Duodenal mucosa (tissue), 2 donors: ENCODE results near the gene CDK17.

Experiments
- H3K27ac ChIP-seq: one replicate; pipeline ENCODE4 v1.7.0; 2013; ENCODE audit warnings: low read depth, low read length
- H3K27me3 ChIP-seq, 2 donors: one replicate each; pipeline ENCODE4 v1.7.0; 2013; ENCODE audit warnings: low read length in 2 of 2, control low read depth in 1 of 2; ENCODE audit not compliant: insufficient read depth in 2 of 2, control insufficient read depth in 1 of 2
- H3K36me3 ChIP-seq, 2 donors: one replicate each; pipeline ENCODE4 v1.7.0; 2013; ENCODE audit warnings: low read length in 2 of 2, control low read depth in 1 of 2; ENCODE audit not compliant: insufficient read depth in 2 of 2, control insufficient read depth in 1 of 2
- H3K4me1 ChIP-seq, 2 donors: one replicate each; pipeline ENCODE4 v1.7.0; 2013; ENCODE audit warnings: low read length in 2 of 2, control low read depth in 1 of 2; ENCODE audit not compliant: insufficient read depth in 2 of 2, control insufficient read depth in 1 of 2
- H3K4me3 ChIP-seq, 2 donors: one replicate each; pipeline ENCODE4 v1.7.0; 2013; ENCODE audit warnings: low read length in 2 of 2, low read depth in 1 of 2
- H3K9ac ChIP-seq, 2 donors: one replicate each; pipeline ENCODE4 v1.7.0; 2013; ENCODE audit warnings: low read length in 2 of 2, low read depth in 1 of 2
- H3K9me3 ChIP-seq, 2 donors: one replicate each; pipeline ENCODE4 v1.7.0; 2013; ENCODE audit warnings: low read length in 2 of 2, control low read depth in 1 of 2; ENCODE audit not compliant: control insufficient read depth in 1 of 2

CDK17 gene

DNA sequence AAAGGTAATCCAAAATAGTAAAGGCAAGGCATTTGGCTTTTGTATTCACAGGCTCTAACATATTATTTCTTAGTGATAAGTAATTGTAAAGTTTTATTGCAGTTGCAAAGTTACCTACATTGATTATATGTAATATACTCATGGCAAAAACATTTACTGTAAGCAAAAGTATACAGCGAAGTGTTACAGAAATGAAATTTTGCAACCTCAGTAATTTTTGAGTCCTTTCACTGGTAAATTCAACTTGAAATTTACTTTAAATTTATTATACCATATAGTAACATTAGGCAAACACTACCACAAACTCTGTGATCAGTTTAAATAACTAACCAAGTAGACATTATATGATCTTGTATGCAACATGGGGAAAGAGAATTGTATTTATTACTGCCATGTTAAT lies 89.0 kb downstream of the CDK17 start:
- H3K27me3 ChIP-seq, result no peaks in the 10 kb centered on the region
- H3K4me3 ChIP-seq, result no peak overlapping the region
- H3K27ac ChIP-seq, result no peak overlapping the region
- H3K4me1 ChIP-seq, result no peaks in the 10 kb centered on the region
- no peak overlapping the region for H3K9ac ChIP-seq
- no peaks in the 10 kb centered on the region for H3K9me3 ChIP-seq
- no peaks in the 10 kb centered on the region for H3K36me3 ChIP-seq

DNA sequence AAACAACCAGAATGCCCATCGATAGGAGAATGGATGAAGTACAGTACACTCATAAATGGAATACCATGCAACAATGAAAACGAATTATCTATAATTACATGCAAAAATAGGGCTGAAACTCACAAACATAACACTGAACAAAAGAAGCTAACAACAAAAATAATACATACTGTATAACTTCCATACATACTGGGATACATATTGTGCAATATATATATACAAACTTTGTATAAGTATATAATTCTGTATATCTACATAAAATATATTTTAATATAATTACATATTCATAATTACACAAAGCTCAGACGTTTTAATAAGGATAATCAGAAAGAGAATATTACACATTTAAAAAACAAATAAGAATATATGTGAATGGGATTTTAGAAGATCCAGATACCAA lies 90.2 kb downstream of the CDK17 start:
- no peak overlapping the region for H3K4me3 ChIP-seq
- peaks cover 0 to 3% of the 10 kb centered on the region in 2 donors for H3K36me3 ChIP-seq
- no peaks in the 10 kb centered on the region for H3K4me1 ChIP-seq
- H3K9ac ChIP-seq, result no peak overlapping the region
- no peaks in the 10 kb centered on the region for H3K9me3 ChIP-seq
- H3K27me3 ChIP-seq, result no peaks in the 10 kb centered on the region
- H3K27ac ChIP-seq, result no peak overlapping the region

DNA sequence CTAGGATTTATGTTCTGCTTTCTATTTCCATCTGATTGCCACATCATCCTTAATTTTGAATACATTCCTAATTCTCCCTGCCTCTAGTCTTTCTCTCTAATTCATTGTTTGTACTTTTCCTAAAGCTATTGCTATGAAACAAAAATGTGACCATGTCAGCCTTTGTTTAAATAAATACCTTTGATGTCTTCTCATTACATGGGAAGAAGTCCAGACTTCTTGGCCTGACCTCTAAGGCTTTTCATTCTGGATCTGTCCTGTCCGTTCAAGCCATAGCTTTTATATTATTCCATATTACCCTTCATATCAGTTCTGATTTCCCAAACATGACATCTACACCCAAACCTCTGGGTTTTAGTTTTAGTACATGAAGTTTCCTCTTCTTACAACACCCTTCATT lies 91.4 kb downstream of the CDK17 start:
- Histone ChIP-seq H3K36me3 (peaks cover 0 to 3% of the 10 kb centered on the region in 2 donors), H3K4me3 (no peak overlapping the region), H3K9me3 (no peaks in the 10 kb centered on the region), H3K9ac (no peak overlapping the region), H3K4me1 (no peaks in the 10 kb centered on the region), H3K27me3 (no peaks in the 10 kb centered on the region), H3K27ac (no peak overlapping the region)

DNA sequence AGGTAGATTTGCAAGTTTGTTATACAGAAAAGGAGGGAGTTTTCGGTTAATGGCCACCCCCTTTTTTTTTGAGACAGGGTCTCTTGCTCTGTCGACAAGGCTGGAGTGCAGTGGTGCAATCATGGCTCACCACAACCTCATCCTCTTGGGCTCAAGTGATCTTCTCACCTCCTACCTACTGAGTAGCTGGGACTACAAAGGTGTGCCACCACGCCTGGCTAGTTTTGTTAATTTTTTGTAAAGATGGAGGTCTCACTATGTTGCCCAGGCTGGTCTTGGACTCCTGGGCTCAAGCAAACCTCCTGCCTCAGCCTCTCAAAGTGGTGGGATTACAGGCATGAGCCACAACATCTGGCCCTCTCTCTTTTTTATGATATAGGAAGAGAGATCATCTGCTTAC lies 94.6 kb downstream of the CDK17 start:
- H3K4me1 ChIP-seq, result no peaks in the 10 kb centered on the region
- no peaks in the 10 kb centered on the region for H3K9me3 ChIP-seq
- no peak overlapping the region for H3K9ac ChIP-seq
- H3K4me3 ChIP-seq, result no peak overlapping the region
- no peaks in the 10 kb centered on the region for H3K27me3 ChIP-seq
- peaks cover 0 to 3% of the 10 kb centered on the region in 2 donors for H3K36me3 ChIP-seq
- no peak overlapping the region for H3K27ac ChIP-seq

DNA sequence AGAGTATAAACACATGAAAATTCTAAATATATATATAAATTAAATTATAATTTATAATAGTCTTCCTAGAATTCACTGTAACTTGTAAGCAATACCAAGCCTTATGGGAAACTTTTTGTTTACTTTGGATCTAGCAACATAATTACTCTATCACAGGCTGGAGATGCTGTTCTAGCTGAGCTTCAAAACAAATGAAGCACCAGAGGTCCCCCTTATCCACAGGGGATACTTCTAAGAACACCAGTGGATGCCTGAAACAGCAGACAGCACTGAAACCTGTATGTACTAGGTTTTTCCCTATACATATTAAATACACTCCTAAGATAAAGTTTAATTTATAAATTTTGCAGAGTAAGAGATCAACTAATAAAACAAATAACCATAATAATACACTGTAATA lies 96.6 kb downstream of the CDK17 start:
- Histone ChIP-seq H3K4me3 (no peak overlapping the region), H3K27me3 (no peaks in the 10 kb centered on the region), H3K9ac (no peak overlapping the region), H3K4me1 (no peaks in the 10 kb centered on the region), H3K9me3 (no peaks in the 10 kb centered on the region), H3K27ac (no peak overlapping the region), H3K36me3 (peaks cover 3 to 6% of the 10 kb centered on the region in 2 donors)

DNA sequence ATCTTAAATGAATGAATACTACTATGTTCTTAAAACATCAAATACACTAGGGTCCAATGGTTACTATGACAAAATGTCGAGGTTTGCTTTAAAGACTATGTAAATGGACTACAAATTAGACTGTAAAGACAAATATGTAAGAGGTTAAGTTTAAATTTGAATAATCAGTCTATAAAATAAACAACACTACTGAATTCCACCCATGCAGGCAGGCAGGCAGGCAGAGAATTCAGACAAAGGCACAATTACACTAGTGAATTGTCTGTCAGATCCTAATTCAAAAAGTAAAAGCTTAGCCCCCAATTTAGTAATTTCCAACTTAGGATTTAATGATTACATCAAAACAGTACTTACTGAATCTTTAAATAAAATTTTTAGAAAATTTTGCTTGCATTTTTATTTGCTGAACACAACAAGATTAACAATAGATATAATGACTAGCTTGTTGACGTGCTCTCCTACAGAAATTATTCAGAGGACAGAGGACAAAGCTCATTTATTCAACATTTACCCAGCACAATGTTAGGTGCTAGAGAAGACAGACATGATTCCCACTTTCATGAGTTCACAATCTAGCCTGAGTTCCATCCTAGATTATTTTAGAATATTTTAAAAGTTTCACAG lies 97.4 kb downstream of the CDK17 start:
- Histone ChIP-seq H3K4me1 (no peaks in the 10 kb centered on the region), H3K36me3 (peaks cover 3 to 6% of the 10 kb centered on the region in 2 donors), H3K27me3 (no peaks in the 10 kb centered on the region), H3K27ac (no peak overlapping the region), H3K9me3 (no peaks in the 10 kb centered on the region), H3K9ac (no peak overlapping the region), H3K4me3 (no peak overlapping the region)

DNA sequence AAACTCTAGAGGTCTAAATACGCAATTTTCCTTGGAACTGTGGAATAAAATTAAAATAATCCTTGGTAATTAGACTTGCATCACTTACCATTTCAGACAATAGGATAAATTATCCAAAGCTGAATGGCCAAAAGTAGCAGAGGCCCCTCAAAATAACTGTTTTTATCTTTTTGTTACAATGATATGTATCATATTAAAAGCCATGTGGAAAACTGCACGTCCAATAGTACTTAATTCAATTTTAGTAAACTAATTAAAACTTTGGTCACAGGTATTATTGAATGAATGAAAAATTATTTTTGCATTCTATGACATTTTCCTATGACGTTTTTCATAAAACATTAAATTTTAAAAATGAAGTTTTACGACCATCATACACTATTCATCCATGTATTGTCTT lies 98.5 kb downstream of the CDK17 start:
- Histone ChIP-seq H3K9ac (no peak overlapping the region), H3K4me1 (no peaks in the 10 kb centered on the region), H3K27ac (no peak overlapping the region), H3K36me3 (peaks cover 6 to 7% of the 10 kb centered on the region in 2 donors), H3K9me3 (no peaks in the 10 kb centered on the region), H3K4me3 (no peak overlapping the region), H3K27me3 (no peaks in the 10 kb centered on the region)

DNA sequence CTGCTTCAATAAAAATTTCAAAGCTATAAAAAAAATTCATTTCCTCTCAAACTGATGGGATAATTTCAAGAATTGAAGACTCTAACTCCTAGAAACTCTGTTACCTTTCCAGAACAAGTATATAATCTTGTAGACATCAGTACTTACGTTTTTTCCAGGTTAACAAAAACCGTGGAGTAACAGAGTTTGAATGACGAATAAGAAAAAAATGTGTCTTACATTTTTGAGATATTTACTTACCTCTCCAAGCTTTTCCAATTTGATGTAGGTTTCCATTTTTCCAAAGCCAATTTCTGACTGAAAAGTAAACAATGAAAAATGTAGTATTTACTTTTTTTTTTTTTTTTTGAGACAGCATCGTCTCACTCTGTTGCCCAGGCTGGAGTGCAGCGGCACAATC lies 100.2 kb downstream of the CDK17 start:
- Histone ChIP-seq H3K9me3 (no peaks in the 10 kb centered on the region), H3K4me3 (no peak overlapping the region), H3K4me1 (no peaks in the 10 kb centered on the region), H3K27ac (no peak overlapping the region), H3K36me3 (peaks cover 5 to 10% of the 10 kb centered on the region in 2 donors), H3K9ac (no peak overlapping the region), H3K27me3 (no peaks in the 10 kb centered on the region)

DNA sequence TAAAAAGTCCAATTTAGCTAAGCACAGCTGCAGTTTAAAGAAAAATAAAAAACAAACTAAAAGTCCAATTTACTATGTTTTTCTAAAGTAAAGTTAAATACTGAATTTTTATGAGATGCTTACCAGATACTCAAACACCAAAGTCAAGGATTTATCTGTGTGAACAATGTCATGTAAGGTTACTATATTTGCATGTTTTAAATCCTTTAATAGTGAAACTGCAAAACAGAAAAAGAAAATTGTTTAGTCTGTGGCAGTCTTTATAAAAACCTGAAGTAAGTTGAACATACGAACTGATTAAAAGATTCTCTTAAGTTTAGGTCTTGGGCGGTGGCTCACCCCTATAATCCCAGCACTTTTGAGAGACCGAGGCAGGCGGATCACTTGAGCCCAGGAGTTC lies 102.7 kb downstream of the CDK17 start:
- no peak overlapping the region for H3K27ac ChIP-seq
- H3K9ac ChIP-seq, result no peak overlapping the region
- H3K4me1 ChIP-seq, result no peaks in the 10 kb centered on the region
- no peak overlapping the region for H3K4me3 ChIP-seq
- H3K36me3 ChIP-seq, result peaks cover 10% of the 10 kb centered on the region in 2 donors
- no peaks in the 10 kb centered on the region for H3K9me3 ChIP-seq
- H3K27me3 ChIP-seq, result no peaks in the 10 kb centered on the region

DNA sequence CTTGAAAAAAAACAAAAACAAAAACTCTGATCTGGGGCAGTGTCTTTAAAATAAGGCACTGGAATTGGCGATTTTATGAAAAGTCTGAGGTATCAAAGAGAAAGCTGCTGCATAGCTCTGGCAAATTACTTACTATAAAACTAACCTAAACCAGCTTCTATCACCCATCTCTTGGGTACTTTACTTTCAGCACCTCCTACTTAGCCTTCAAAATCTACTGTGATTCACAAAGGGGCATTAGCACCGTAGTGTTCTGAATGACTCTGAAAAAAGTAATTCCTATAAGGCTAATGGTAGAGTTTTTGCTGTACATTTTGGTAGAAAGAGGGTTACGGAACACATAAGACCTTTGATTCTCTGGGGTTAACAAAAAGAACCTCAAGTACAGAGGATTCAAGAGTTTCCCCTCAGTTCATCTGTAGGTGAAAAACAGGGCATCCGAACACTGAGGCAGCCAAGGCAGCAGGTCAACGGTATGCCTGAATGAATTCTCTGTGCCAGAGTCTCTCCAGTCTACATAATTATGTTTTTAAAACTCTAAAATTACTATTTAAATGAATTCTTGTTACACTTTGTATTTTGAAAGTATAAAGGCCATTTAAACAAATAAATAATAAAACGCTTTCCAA lies 104.6 kb downstream of the CDK17 start:
- Histone ChIP-seq H3K4me1 (no peaks in the 10 kb centered on the region), H3K27me3 (no peaks in the 10 kb centered on the region), H3K4me3 (no peak overlapping the region), H3K9me3 (no peaks in the 10 kb centered on the region), H3K9ac (no peak overlapping the region), H3K36me3 (peaks cover 10% of the 10 kb centered on the region in 2 donors), H3K27ac (no peak overlapping the region)
